GM12872 (cell line): ENCODE measurements around the gene PRKAR2A.

Source experiments
- TF ChIP-seq, protein P1 (sequence below): IDR thresholded peaks from 3 replicates; pipeline ENCODE4 v1.5.1; 2011; ENCODE audit warnings: low read depth, mild to moderate bottlenecking, low read length, moderate library complexity; ENCODE audit not compliant: insufficient read depth

Gene PRKAR2A

DNA sequence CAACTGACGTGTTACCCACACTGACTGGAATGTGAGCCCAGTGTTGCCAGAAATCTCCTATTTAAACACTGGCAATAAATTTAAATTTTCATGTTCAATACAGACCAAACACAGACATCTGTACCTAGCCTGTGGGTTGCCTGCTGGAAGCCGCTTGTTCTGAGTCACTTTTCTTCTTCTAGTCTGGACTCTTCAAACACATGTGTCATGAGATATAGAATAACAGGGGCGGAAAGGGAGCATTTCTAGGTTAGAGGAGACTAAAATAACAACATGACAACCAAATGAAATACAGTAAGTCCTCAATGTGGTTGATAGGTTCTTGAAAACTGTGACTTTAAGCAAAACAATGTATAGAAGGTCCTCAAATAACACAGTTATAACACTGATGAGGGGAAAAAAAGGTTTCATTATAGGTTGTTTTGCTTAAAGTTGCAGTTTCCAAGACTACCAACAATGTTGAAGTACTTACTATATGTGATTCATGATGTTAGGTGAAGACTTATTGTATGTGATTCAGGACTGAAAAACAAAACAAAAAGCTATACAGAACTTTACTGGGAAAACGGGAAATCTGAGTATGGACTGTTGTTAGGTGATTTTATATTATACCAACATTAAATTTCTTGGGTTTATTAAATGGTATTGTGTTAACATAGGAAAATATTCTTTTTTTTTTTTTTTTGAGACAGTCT, 63.1 kb downstream of the PRKAR2A start:
- TF ChIP-seq, protein P1, sequence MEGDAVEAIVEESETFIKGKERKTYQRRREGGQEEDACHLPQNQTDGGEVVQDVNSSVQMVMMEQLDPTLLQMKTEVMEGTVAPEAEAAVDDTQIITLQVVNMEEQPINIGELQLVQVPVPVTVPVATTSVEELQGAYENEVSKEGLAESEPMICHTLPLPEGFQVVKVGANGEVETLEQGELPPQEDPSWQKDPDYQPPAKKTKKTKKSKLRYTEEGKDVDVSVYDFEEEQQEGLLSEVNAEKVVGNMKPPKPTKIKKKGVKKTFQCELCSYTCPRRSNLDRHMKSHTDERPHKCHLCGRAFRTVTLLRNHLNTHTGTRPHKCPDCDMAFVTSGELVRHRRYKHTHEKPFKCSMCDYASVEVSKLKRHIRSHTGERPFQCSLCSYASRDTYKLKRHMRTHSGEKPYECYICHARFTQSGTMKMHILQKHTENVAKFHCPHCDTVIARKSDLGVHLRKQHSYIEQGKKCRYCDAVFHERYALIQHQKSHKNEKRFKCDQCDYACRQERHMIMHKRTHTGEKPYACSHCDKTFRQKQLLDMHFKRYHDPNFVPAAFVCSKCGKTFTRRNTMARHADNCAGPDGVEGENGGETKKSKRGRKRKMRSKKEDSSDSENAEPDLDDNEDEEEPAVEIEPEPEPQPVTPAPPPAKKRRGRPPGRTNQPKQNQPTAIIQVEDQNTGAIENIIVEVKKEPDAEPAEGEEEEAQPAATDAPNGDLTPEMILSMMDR: no peak

DNA sequence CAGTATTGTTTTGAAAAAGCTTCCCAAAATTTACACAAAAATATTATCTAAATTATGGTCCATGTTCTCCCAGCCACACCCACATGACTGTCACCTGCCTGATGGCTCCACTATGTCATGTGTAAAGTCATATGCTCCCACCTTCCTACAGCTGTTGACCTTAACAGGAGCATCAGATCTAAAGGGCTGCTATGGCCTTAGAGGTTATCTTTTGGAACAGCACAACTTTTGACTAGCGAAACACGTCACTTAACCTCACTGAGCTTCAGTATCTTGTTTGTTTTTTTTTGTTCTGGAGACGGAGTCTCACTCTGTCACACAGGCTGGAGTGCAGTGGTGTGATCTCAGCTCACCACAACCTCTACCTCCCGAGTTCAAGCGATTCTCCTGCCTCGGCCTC, 64.4 kb downstream of the PRKAR2A start:
- TF ChIP-seq, protein P1: no peak

DNA sequence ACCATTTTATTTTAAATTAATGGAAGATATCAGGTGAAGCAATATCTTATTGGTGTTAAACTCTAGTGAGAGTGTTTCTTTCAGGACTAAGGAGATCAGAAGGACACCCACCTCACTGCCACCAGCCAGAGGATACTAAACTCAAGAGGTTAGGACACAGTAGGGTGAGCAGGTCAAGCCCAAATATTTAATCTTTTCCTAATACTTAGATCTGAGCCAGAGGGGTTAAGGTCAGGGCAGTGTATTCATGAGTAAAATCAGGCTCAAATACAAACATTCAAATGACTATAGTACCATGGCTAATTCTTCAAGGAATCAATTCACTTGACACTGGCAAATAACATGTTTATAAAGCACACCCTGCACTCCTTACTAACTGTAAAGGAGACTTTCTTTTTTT, 65.6 kb downstream of the PRKAR2A start:
- TF ChIP-seq, protein P1: no peak

DNA sequence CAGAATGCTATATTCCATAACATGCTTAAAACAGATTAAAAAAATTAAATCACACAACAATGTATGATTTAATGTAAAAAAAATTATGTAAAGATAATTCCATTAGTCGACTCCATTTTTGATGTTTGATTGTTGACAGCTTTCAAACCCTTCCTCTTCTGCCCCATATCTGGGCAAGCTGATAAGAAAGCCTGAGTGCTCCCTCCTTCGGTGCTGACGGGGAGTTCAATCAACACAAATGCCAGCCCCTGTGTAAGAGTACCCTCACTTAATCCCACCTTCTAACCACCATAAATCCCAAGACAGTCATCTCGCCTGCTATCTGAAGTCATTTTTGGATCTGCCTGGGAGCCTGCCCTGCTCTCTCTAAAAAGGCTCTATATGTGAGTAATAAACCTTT, 70.8 kb downstream of the PRKAR2A start:
- TF ChIP-seq, protein P1: no peak

- TF ChIP-seq, protein P1: no peak
Observed at GRCh38 chr3:48770192-48770502, 77.5 kb downstream of the PRKAR2A start.

GRCh38 chr3:48765376-48765775, 82.3 kb downstream of the PRKAR2A start:
- TF ChIP-seq, protein P1: no peak

DNA sequence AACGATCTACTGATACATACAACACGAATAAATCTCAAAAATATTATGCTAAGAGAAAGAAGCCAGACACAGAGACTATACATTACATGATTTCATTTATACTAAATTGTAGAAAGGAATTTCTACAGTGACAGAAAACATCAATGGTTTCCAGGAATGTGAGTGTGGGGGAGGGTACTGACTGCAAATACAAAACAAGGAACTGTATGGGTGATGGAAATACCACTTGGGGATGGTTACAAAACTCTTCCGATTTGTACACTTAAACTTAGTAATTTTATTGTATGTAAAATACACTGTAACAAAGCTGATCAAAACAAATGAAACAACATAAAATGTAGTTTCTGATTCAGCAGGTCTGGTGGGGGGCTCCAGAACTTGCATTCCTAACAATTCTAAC, 84.9 kb downstream of the PRKAR2A start:
- TF ChIP-seq, protein P1: no peak
